ENCODE results near the gene RIMBP2.

Gene RIMBP2

GRCh38 chr12:130576371-130576816, 139.7 kb downstream of the RIMBP2 start:
- no peak for DNase-seq (ENCODE audit: low read depth, low spot score)
- CTCF ChIA-PET, result no interaction called here
- POLR2A ChIA-PET, result no interaction called here
- H3K4me3 ChIP-seq (ENCODE audit: low read depth, low read length), result no peak overlapping the region
- TF ChIP-seq, protein P1, sequence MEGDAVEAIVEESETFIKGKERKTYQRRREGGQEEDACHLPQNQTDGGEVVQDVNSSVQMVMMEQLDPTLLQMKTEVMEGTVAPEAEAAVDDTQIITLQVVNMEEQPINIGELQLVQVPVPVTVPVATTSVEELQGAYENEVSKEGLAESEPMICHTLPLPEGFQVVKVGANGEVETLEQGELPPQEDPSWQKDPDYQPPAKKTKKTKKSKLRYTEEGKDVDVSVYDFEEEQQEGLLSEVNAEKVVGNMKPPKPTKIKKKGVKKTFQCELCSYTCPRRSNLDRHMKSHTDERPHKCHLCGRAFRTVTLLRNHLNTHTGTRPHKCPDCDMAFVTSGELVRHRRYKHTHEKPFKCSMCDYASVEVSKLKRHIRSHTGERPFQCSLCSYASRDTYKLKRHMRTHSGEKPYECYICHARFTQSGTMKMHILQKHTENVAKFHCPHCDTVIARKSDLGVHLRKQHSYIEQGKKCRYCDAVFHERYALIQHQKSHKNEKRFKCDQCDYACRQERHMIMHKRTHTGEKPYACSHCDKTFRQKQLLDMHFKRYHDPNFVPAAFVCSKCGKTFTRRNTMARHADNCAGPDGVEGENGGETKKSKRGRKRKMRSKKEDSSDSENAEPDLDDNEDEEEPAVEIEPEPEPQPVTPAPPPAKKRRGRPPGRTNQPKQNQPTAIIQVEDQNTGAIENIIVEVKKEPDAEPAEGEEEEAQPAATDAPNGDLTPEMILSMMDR (IDR thresholded peaks at IDR 0.05; ENCODE audit: insufficient read depth, low read length, missing control alignments), result no peak

DNA sequence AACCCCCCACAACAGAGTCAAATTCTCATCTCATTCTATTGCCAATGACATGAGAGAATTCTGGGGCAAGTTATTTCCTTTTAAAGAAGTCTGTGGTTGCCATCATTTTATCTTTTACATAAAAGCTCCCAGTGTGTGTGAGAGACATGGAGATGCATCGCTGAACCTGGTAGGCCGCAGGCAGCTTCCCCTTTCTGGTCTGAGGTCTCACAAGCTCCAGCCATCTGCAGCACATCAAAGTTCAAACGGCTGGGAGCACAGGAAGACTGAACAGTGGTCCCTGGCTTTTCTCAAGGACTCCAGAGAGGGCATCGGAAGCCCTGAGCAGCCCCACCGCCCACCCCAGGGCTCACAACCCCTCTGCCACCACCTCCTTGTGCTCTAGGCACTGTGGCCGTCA, 141.7 kb downstream of the RIMBP2 start:
- TF ChIP-seq, protein P1 (IDR thresholded peaks at IDR 0.05; ENCODE audit: insufficient read depth, low read length, missing control alignments), result no peak
- POLR2A ChIA-PET, result no interaction called here
- CTCF ChIA-PET, result no interaction called here
- DNase-seq (ENCODE audit: low read depth, low spot score), result no peak
- no peak overlapping the region for H3K4me3 ChIP-seq (ENCODE audit: low read depth, low read length)

- no peak overlapping the region for H3K4me3 ChIP-seq (ENCODE audit: low read depth, low read length)
- TF ChIP-seq, protein P1 (IDR thresholded peaks at IDR 0.05; ENCODE audit: insufficient read depth, low read length, missing control alignments), result no peak
- ChIA-PET POLR2A (no interaction called here), CTCF (no interaction called here)
- DNase-seq (ENCODE audit: low read depth, low spot score), result no peak
Observed at GRCh38 chr12:130573766-130574165, 142.3 kb downstream of the RIMBP2 start.

GRCh38 chr12:130573235-130573634, 142.9 kb downstream of the RIMBP2 start:
- DNase-seq (ENCODE audit: low read depth, low spot score), result no peak
- ChIA-PET POLR2A (no interaction called here), CTCF (no interaction called here)
- H3K4me3 ChIP-seq (ENCODE audit: low read depth, low read length), result no peak overlapping the region
- TF ChIP-seq, protein P1 (IDR thresholded peaks at IDR 0.05; ENCODE audit: insufficient read depth, low read length, missing control alignments), result no peak

GRCh38 chr12:130572553-130572952, 143.5 kb downstream of the RIMBP2 start:
- no peak overlapping the region for H3K4me3 ChIP-seq (ENCODE audit: low read depth, low read length)
- no peak for DNase-seq (ENCODE audit: low read depth, low spot score)
- CTCF ChIA-PET, result no interaction called here
- POLR2A ChIA-PET, result no interaction called here
- TF ChIP-seq, protein P1 (IDR thresholded peaks at IDR 0.05; ENCODE audit: insufficient read depth, low read length, missing control alignments), result no peak

GRCh38 chr12:130571734-130572133, 144.4 kb downstream of the RIMBP2 start:
- no peak for DNase-seq (ENCODE audit: low read depth, low spot score)
- ChIA-PET POLR2A (no interaction called here), CTCF (no interaction called here)
- no peak overlapping the region for H3K4me3 ChIP-seq (ENCODE audit: low read depth, low read length)
- TF ChIP-seq, protein P1 (IDR thresholded peaks at IDR 0.05; ENCODE audit: insufficient read depth, low read length, missing control alignments), result no peak

All from AG04449 (cell line).